HG03159 (cell line): ENCODE results near the gene CTRB2.

ENCODE experiments used
- ATAC-seq: cut with Tn5 transposase; IDR thresholded peaks from one replicate; pipeline ENCODE4 v1.9.1; 2021; ENCODE audit warnings: mild to moderate bottlenecking, moderate library complexity; ENCODE audit not compliant: unreplicated experiment

Gene CTRB2

DNA sequence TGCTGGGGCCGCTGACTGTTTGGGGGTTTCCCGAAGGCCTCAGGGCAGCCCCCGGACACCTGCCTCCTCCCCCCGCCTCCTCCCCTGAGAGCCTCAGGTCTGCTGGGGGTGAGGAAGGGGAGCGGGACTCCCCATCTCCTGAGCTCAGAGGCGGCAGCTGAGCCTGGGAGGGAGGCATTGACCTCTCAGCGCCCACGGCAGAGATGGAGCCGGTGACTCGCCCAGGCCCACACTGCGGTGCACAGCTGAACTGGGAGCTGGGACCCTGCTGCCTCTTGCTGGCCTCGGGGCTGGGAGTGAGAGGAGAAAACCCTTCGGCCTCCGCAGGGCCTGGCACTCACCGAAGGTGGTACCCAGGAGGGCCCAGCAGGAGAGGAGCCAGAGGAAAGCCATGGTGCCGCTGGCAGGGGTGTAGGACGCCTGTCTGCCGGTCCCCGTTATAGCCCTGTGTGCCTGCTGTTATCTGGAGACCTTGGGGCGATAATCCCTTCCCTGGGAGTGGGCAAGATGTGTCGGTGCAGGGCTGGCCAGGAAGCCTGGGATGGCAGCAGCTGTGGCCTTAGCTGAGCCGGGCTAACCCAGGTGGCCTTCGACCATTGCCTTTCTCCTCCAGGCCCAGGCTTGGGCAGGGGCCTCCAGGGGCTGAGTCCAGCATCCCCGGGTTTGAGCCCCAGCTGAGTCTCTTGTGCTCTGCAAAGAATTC, at the start of gene CTRB2:
Gene CTRB2, minus strand, starts transcription at position 413 of the 703 bp plus-strand sequence. Its CDS starts 20 bp downstream, at position 393.
- ATAC-seq, result no peak

DNA sequence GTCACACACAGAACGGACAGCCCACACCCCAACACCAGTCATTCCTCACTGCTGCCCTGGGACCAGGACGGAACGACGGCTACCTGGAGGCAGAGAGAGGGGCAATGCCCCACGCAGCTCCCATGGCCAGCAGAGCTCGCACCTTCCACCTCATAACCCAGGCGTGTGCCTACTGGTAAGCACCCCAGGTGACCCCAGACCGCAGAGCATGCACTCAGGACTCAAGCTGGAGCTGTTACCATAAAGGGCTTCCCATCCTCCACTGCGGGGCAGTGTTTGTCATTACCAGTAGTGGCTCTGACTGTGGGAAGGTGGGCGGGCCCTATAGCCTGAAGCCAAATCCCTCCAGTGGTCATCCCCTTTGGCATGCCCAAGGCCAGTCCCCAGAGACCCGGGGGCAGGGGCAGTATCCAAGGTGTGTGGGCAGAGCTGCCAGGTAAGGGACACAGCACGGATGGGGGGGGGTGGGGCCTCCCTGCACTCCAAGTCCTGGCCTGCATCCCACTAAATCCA, 49.2 kb upstream of the CTRB2 start:
- no peak for ATAC-seq

DNA sequence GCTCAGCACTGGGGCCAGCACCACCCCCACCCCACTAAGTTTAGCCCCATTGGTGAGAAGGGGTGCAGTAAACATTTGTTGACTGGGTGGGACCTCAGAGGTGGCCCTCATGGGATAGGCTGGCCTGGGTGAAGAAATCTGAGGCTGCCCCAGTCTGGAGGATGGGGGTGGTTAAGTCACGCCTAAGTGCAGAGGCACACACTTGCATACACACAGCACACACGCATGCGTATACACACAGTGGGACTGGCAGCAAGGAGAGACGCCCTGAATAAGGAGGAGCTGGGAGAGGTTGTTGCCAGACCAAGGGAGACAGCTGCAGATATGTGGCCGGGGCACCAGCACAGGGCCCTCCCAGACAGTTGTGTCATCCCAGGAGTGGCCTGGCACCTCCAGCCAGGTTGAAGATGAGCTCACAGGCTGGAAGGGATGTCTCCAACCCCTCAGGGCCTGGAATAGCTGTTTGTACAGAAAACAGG, 47.4 kb upstream of the CTRB2 start:
- no peak for ATAC-seq

DNA sequence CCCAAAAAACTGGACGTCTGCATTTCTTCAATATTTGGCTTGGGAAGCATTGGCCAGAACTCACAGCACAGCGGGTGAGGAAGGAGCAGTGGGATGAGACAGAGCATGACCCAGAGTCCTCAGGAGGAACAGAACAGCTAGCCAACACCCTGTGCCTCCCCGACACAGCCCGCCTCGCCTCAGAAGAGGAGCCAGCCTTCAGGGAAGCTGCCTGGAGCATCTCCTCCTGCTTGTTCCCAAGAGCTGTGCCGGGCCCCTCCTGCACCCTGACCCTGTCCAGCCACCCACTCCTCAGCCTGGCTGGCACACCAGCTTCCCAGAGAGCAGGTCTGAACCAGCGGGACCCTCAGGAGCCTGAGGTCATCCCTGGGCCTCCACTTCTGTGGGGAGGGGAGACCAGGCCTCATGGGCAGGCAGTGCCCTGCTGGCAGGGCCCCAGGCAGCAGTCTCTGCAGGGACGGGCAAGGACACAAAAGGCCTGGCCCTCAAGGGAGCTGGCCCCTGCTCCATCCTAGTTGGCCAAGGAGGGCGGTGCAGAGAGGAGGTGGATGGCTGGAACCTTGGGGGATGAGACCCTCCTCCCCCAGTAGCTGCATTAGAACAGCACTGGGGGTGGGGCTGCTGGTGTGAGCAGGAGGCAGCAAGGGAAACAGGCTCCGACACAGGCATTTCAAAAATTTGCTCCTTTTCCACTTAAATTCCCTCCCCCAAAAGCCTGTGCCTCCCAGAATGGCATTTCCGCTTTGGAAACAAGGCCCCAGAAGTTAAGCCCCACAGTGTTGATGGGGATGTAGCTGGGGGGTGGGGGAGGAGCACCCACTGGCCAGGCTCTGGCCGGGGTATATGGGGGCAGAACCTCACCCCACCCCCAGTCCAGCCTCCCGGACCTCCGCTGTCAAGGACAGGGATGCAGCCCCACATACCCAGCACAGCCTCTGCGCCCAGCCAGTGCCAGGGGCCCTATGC, 46.3 kb upstream of the CTRB2 start:
- ATAC-seq, result no peak

DNA sequence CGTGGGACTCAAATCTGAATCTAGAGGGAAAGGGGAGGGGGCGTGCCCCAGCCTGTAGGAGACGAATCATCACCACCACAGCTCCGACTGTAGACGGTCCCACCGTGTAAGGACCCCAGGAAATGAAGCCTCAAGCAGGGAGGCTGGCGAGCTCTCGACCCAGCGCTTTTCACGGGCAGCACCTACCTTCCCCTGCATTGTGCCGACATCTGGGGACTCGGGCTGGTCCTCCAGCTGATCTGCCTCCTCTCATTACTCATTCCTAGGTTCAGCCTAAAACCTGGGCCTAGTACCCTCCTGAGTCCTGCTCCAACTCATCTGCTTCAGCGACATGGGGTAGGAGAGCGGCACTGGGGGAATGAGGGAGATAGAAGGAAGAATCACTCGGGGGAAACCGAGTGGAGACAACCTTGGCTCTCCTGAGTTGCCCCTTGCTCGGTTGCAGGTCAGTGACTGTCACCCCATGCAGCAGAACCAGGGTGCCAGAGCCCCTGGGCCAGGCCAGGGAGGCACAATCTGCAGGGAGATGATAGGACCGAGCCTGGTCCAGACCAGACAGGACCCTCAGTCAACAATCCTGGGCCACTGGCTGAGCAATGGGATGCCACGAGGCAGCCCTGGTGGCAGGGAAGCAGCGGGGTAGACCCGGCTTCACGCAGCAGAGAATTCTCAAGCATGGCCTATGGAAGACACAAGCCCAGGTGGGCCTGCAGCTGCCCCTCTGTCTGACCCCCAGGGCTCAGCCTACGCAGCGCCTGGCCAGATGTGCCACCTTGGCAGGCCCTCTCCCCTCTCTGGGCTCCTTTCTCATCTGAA, 45.3 kb upstream of the CTRB2 start:
- ATAC-seq, result no peak

DNA sequence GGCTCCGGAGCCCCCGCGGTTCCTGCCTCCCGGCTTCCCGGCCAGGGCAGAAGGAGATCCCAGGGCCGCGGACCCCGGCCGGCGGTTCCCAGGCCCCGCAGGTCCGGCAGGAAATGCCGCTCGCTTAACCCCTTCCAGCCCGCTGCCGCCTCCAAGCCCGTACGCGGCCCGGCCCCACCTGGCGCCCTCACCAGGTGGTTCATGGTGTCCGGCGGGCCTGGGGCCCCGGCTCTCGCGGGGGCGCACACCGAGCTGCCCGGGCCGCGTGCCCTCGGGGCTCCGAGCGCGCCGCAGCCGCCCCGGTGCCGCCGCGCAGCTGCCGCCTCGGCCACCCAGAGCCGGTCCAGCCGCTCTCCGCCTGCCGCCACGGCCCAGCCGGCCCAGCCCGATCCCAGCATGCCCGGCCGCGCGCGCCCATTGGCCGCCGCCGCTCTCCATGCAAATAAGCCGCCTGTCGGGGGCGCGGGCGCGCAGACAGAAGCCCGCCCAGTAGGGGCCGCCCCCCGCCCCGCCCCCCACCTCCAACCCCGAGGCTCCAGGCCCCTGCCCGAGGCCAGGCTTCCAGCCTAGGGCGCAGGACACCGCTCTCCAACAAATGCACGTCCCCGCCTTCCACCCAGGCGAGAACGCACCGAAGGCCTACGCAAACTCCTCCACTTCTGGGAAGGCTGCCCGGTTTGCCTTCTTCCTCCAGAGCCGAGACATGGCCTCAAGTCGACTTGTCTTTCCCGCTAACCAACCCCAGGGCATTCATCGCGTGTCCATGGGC, 44.5 kb upstream of the CTRB2 start, which contains the start of gene BCAR1:
Gene BCAR1, minus strand, starts transcription at position 345 of the 769 bp plus-strand sequence. Its CDS starts 142 bp downstream, at position 203.
- peak; percentile 61 for ATAC-seq

DNA sequence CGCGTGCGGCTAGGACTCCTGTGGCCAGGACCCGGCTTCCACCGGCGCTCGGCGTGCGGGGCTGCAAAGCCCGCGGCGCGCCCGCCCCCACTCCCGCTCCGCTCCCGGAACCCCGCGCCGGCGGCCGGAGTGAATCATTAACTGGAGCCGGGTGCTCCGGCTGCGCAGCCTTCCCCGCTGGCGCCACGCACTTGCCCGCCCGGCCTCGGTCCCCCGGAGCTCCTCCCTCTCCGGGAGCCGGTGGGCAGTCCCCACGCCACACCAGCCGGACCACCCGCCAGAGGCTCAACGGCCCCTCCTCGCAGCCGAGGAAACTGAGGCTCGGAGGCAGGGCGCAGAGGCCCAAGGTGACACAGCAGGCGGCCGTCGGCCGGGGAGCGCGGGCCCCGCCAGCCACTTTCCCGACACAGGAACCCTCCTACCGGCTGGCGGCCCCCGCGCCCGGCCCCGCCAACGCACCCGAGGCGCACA, 43.9 kb upstream of the CTRB2 start:
- peak; percentile 54 for ATAC-seq

DNA sequence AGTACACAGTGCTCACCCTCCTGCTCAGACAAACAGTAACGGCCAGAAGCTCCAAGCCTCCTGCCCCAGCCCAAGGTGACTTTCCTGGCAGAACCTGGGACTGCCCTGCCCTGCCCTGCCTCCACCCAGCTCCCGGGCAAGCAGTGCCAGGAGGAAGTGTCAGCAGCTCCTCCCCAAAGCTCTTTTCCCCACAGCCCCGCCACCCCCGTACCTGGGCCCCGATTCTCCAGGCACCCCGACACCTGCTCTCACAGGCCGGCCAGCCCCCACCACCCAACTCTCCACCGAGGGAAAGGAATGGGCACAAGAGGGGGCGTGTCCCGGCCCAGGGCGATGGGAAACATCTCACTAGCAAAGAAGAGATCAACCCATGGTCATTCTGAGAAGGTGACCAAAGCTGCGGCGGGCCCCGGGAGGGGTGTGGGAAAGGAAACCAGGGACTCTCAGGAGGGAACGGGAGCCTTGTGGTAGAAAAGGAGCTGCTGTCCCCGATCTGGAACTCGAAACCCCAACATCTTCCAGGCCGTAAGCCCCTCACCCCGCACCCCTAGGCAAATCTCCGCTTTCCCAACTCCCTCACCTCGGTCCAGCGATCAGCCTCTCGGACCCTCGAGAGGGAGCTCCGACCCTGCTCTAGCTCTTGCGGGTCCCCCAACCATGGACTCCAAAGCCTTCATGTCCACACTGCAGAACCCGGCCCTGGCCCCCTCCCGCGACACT, 43.3 kb upstream of the CTRB2 start:
- ATAC-seq, result no peak

DNA sequence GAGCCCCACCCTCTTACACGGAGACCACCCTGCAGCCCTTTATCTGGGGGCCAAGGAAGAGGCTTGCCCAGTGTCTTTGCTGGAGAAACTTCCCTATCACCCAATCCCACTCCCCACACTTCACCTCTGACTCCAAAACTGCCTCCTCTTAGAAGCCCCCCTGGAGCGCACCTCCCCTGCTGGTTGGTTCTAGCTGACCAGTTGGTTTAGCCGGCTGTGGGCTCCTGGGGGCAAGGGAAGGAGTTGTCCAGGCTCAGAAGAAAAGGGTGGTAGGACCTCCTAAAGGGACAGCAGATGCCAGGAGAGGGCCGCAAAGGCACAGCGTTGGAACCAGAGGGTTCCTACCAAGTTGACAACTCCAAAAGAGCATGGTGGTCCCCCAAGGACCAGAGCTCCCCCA, 42.5 kb upstream of the CTRB2 start:
- no peak for ATAC-seq

DNA sequence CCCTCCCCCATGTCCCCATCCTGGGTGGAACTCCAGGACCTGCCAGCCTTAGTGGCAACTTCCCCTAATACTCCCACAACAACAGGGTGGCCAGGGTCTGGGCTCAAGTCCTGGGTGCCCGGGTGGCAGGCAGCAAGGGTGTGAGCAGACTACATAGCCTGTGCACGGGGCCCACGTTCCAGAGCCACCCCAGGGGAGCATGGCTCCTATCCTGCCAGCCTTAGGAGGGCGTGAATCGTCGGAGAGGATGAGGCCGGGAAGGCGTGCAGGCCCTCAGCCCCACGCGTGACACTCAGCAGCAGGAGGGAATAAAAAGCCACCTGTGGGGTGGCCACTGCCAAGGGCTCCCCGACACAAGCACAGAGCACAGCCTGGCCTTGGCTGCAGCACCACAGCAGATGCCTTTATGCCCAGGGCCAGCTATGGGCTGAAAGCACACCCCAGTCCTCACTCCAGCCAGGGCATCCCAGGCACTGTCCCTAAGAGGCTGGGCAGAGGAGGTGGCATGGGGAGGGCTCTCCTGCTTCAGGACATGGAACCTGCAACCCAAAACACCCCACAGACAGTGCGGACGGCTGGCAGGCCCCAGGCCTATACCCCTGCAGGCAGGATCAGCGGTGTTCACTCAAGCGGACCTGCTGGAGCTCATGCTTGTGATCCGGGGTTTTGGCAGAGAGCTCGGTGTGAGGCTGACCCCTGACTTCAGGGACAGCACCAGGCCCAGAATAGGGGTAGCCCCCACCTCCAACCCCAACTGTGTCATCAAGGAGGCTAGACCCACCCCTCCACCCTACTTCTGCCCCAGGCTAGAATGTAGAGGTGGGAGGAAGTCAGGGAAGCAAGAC, 41.8 kb upstream of the CTRB2 start:
- ATAC-seq, result no peak

DNA sequence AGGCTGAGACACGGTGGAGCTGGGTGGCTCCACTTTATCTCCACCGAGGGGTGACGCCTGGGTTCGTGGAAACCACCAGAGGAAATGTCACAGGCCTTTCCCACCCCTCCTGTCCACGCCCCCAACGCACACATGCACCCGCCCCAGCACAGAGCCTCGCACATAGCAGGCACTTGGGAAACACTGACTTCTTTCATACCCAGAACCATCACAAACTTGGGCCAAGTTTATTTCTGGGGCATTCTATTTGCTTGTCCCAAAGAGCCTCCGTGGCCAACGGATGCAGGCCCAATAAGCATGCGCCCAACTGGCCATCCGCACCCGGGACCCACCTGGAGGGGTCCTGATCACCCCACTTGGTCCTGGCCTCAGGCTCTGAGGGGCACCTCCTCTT, 41.2 kb upstream of the CTRB2 start:
- ATAC-seq, result no peak

DNA sequence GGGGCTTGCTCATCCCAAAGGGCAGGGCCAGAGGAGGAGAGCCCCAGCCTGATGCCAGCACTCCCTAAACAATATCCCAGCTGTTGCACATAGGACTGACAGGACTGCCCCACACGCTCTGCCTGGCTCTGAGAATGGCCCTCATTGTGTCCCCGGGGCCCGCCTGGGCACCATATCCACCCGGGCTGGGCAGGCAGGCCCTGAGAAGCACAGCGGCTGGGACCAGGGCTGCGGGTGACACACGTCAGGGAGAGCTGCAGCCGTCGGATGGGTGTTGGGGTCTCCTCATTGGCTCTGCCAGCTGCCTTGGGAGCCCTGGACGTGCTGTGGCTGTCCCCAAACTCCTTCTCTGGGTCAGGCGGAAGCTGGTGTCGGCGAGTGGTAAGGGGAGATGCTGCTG, 40.3 kb upstream of the CTRB2 start:
- ATAC-seq, result no peak

DNA sequence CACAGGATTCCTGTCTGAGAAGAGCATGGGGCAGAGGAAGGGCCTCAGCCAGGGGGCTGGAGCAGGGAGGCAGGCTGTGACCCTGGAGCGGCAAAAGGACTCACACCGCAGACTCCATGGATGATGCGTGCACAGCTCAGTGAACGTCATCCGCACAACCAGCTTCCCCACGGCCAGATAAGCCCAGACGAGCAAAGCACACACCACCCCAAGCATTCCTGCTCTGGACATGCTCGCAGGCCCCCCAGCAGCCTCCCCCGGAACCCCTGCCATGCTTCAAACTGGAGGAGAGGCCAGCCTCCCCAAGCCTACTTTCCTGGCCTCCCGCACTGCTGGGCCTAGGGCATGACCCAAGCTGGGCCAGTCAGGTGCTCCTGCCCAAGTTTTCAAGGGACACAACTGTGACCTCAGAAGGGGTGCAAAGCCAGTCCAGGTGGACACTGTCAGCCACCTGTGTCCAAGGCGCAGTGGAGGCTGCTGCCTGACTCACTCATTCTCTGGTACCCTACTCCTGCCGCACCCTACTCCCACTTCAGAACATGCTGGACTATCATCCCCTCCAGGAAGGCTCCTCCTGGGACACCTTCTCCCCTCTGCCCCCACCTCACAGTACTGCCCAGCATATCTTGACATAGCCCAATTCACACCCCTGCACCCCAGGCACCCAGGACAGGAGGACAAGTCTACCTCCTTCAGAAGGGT, 39.7 kb upstream of the CTRB2 start:
- ATAC-seq, result no peak

DNA sequence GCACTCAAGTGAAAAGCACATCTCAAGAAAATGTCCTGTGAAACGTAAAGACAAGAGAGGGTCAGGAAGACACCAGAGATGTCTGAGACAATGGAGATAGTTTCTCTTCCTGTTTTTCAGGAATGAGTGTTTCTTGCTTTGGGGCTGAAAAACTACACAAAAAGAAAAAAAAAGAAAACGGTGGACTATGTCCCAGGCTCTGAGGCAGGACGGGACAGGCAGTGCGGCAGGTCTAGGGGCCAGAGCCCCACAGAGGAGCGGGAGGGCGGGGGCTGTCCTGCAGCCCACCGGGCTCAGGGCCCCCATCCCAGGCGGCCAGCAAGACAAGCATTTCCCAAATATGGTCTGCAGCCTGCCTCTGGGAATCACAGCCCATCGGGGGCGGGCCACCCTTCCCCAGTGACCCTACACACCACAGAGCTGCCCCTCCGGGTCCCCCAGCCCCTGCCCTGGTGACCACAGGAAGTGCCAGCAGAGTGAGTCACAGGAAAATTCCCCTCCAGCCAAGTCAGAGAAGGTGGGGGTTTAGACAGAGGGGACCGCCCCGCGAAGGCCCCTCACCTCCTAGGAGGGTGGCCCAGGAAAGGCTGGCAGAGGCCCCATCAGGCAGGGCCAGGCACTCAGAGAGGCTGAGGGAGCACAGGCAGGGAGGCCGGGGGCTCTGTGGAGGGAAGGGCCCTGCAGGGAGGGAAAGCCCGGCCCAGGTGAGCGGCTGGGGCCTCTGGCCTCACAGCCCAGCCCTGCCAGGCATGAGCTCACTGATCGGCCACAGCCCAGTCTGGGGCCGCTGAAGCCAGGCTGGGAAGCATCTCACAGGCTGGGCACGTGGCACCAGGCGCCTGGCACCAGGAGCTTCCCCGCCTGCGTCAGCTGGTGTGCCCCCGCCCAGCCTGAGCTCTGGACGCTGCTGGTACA, 38.1 kb upstream of the CTRB2 start:
- no peak for ATAC-seq

DNA sequence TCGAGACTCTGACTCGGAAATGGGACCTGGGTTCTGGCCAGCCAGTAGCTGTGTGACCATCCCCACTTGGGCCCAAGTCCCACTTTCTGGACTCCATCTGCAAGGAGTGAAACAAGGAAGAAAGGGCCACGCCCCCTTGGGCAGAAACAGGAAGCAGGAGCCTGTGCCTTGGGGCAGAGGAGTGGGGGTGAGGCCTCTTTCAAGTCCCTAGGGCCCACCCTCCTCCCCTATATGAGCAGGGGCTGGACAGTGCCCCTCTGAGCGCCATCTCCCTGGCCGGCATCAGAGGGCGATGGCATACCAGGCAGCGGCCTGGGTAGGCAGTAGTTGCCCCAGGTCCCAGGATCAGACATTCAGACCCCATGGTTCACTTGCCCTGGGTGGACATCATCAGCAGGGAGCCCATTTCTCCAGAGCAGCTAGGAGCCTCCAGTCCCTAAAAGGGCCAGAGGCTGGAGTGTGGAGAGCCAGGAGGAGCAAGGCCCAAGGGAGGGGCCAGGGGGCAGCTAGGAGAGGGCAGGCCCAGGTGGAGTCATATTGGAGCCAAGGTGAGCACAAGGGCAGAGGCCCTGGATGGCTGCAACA, 37.4 kb upstream of the CTRB2 start:
- no peak for ATAC-seq

DNA sequence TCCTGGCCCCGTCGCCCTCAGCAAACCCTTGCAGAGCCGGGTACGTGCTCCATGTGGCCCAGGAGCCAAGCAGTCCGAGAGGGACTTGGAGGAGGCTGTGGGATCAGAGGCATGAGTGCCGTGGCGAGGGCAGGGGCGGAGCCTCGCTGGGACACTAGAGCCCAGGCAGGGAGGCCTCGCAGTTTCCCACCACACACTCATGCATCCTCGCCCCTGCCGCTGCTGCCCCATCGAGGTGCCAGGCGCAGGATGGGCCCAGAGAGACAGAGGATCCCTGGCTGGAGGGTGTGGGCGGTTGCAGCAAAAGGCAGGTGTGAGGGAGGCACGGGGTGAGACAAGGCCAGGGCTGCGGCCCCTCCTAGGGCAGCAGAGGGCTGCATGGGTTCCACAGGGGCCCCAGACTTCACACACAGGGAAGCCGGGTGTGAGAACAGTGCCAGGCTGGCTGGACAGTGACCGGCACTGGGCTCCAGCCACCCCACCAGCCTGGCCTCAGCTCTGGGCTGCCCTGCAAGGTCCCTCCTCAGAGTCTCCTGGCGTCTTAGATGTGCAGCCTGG, 36.8 kb upstream of the CTRB2 start:
- no peak for ATAC-seq
